ENCODE data around the gene GRIA3. TPM values are rescaled to one million over a fixed set of nuclear protein-coding genes. Genes with fewer than 3 reads are reported as not detected.

Gene GRIA3
- total RNA-seq, 1 experiment from 2014 or later, result not detected

DNA sequence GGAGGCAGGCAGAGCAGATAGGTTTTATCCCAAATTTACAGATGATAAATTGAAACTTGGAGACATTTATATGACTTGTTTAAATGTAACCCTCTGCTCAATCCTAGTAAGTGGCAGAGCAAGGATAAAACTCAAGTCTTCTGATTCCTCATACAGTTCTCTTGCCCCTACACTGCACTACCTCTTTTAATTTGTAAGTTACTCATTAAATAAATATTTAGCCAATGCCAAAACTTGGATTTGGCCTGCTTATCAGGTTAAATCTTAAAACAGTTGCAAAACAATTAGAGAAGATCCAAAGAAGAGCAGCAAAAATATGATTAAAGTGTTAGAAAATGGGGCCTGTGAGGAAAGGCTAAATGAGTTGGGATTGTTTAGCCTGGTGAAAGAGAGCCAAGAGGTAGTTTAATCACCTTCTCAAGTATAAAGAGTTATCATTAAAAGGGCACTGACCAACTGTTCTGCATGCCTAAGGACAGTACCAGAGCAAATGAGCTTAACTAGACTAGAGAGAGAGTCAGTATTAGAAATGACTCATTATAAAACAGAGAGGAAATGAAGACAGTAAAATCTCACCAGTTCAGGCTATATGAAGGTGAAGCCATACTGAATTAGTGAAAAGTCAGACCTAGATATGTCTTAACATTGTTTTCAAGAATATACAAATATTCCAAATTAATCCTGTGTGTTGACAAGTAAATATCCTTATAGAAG, 146.3 kb downstream of the GRIA3 start:
- H3K4me1 ChIP-seq (ENCODE audit: insufficient read depth, low read length, poor library complexity, severe bottlenecking), result no peaks in the 10 kb centered on the region
- H3K27me3 ChIP-seq (replicated peaks; ENCODE audit: insufficient read depth, low read depth, low read length, poor library complexity), result no peaks in the 10 kb centered on the region
- DNase-seq (ENCODE audit: low spot score), result no peak
- CTCF ChIA-PET, result no interaction called here
- POLR2A ChIA-PET (ENCODE audit: low non-redundant PET), result no interaction called here
- no peak overlapping the region for H3K27ac ChIP-seq (ENCODE audit: low read depth, low read length, poor library complexity, severe bottlenecking)
- BruUV-seq (replicated peaks), result no TSS peak
- H3K36me3 ChIP-seq (ENCODE audit: insufficient read depth, low read length, poor library complexity, severe bottlenecking), result no peaks in the 10 kb centered on the region
- H3K9me3 ChIP-seq (ENCODE audit: low read depth, low read length, poor library complexity, severe bottlenecking), result no peaks in the 10 kb centered on the region
- H3K4me3 ChIP-seq (ENCODE audit: low read depth, low read length, poor library complexity, severe bottlenecking), result no peak overlapping the region
- TF ChIP-seq EZH2 (IDR thresholded peaks at IDR 0.05; ENCODE audit: borderline replicate concordance, low read depth, low read length, poor library complexity, severe bottlenecking), result no peak
- TF ChIP-seq, protein P1, sequence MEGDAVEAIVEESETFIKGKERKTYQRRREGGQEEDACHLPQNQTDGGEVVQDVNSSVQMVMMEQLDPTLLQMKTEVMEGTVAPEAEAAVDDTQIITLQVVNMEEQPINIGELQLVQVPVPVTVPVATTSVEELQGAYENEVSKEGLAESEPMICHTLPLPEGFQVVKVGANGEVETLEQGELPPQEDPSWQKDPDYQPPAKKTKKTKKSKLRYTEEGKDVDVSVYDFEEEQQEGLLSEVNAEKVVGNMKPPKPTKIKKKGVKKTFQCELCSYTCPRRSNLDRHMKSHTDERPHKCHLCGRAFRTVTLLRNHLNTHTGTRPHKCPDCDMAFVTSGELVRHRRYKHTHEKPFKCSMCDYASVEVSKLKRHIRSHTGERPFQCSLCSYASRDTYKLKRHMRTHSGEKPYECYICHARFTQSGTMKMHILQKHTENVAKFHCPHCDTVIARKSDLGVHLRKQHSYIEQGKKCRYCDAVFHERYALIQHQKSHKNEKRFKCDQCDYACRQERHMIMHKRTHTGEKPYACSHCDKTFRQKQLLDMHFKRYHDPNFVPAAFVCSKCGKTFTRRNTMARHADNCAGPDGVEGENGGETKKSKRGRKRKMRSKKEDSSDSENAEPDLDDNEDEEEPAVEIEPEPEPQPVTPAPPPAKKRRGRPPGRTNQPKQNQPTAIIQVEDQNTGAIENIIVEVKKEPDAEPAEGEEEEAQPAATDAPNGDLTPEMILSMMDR (conservative IDR thresholded peaks at IDR 0.05; ENCODE audit: low read depth, low read length), result no peak
- intact Hi-C loops (cut with micrococcal nuclease; ENCODE audit: unreplicated experiment), result no loop called here

DNA sequence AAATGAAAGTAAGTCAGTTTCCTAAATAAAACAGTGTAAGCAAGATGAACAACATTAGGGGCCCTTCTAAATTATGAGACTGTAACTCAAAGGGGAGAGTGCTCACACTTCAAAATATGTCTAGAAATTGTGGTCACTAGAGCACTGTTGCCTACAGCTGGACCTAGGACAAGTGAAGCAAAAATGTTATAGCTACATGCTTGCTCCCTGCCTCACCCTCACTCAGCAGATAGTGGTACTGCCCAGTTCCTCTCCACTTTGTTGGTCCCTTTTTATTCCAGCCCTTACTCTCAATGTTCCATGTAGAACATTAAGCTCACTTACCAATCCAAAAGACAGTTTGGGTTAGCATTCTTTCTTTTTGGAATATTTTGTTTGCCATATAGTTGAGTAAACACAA, 147.3 kb downstream of the GRIA3 start:
- CTCF ChIA-PET, result no interaction called here

DNA sequence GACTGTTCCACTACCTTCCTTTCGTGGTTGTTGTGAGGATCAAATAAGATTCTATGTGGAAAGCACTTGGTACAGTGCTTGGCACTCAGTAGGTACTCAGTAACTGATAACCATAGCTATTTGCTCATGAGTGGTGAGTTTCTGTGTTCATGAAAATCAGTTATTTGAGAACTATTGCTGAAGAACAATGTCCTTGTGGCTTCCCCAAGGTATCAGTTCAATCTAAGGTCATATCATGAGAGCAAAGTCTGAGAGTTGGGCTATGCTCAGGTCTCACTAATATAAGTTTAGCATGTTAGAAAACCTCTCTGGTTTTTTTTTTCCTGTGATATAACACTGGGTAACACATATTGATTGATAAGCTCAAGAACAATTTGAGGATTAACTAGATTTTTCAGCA, 147.8 kb downstream of the GRIA3 start:
- BruUV-seq (replicated peaks), result no TSS peak
- ChIA-PET POLR2A (ENCODE audit: low non-redundant PET) (no interaction called here), CTCF (no interaction called here)
- Histone ChIP-seq H3K4me1 (ENCODE audit: insufficient read depth, low read length, poor library complexity, severe bottlenecking) (no peaks in the 10 kb centered on the region), H3K36me3 (ENCODE audit: insufficient read depth, low read length, poor library complexity, severe bottlenecking) (no peaks in the 10 kb centered on the region), H3K9me3 (ENCODE audit: low read depth, low read length, poor library complexity, severe bottlenecking) (no peaks in the 10 kb centered on the region), H3K27me3 (replicated peaks; ENCODE audit: insufficient read depth, low read depth, low read length, poor library complexity) (no peaks in the 10 kb centered on the region), H3K27ac (ENCODE audit: low read depth, low read length, poor library complexity, severe bottlenecking) (no peak overlapping the region), H3K4me3 (ENCODE audit: low read depth, low read length, poor library complexity, severe bottlenecking) (no peak overlapping the region)
- intact Hi-C loops (cut with micrococcal nuclease; ENCODE audit: unreplicated experiment), result no loop called here
- TF ChIP-seq, protein P1 (conservative IDR thresholded peaks at IDR 0.05; ENCODE audit: low read depth, low read length), result no peak
- no peak for TF ChIP-seq EZH2 (IDR thresholded peaks at IDR 0.05; ENCODE audit: borderline replicate concordance, low read depth, low read length, poor library complexity, severe bottlenecking)
- no peak for DNase-seq (ENCODE audit: low spot score)

More for the DNA sequence above, 147.3 kb downstream of the GRIA3 start:
- no peak for DNase-seq (ENCODE audit: low spot score)
- Histone ChIP-seq H3K36me3 (ENCODE audit: insufficient read depth, low read length, poor library complexity, severe bottlenecking) (no peaks in the 10 kb centered on the region), H3K4me3 (ENCODE audit: low read depth, low read length, poor library complexity, severe bottlenecking) (no peak overlapping the region), H3K4me1 (ENCODE audit: insufficient read depth, low read length, poor library complexity, severe bottlenecking) (no peaks in the 10 kb centered on the region), H3K27me3 (replicated peaks; ENCODE audit: insufficient read depth, low read depth, low read length, poor library complexity) (no peaks in the 10 kb centered on the region), H3K27ac (ENCODE audit: low read depth, low read length, poor library complexity, severe bottlenecking) (no peak overlapping the region), H3K9me3 (ENCODE audit: low read depth, low read length, poor library complexity, severe bottlenecking) (no peaks in the 10 kb centered on the region)
- no peak for TF ChIP-seq EZH2 (IDR thresholded peaks at IDR 0.05; ENCODE audit: borderline replicate concordance, low read depth, low read length, poor library complexity, severe bottlenecking)
- TF ChIP-seq, protein P1 (conservative IDR thresholded peaks at IDR 0.05; ENCODE audit: low read depth, low read length), result no peak
- POLR2A ChIA-PET (ENCODE audit: low non-redundant PET), result no interaction called here
- no TSS peak for BruUV-seq (replicated peaks)
- intact Hi-C loops (cut with micrococcal nuclease; ENCODE audit: unreplicated experiment), result no loop called here
